ENCODE results near the gene MTCP1.

The MTCP1 gene

GRCh38 chrX:155053656-155054055 lies 17.3 kb downstream of the MTCP1 start:
- no peak for DNase-seq

GRCh38 chrX:155052738-155053498 lies 18.0 kb downstream of the MTCP1 start:
- DNase-seq: no peak

GRCh38 chrX:155048977-155049619 lies 21.8 kb downstream of the MTCP1 start:
- peak; percentile 1 for DNase-seq

GRCh38 chrX:155046811-155047528 lies 24.0 kb downstream of the MTCP1 start:
- no peak for DNase-seq

GRCh38 chrX:155046129-155046810 lies 24.7 kb downstream of the MTCP1 start:
- DNase-seq: no peak

GRCh38 chrX:155035688-155036087 lies 35.2 kb downstream of the MTCP1 start:
- DNase-seq: no peak

- DNase-seq: no peak
Observed at GRCh38 chrX:155031657-155032056, 39.3 kb downstream of the MTCP1 start.

- DNase-seq: no peak
Observed at GRCh38 chrX:155028877-155029291, 42.1 kb downstream of the MTCP1 start.

GRCh38 chrX:155028129-155028528 lies 42.8 kb downstream of the MTCP1 start:
- DNase-seq: no peak

- no peak for DNase-seq
Observed at GRCh38 chrX:155027509-155028066, 43.3 kb downstream of the MTCP1 start.

- DNase-seq: peak; percentile 91
Observed at GRCh38 chrX:155026727-155027508, 44.0 kb downstream of the MTCP1 start, which contains the start of gene FUNDC2. FUNDC2 (plus strand) TSS chrX:155026844; CDS start chrX:155026939, 95 bp downstream.

GRCh38 chrX:155026420-155026726 lies 44.6 kb downstream of the MTCP1 start:
- no peak for DNase-seq

GRCh38 chrX:155023907-155024833 lies 46.8 kb downstream of the MTCP1 start:
- no peak for DNase-seq

GRCh38 chrX:155022585-155022984 lies 48.4 kb downstream of the MTCP1 start, which contains the start of gene F8:
F8 (minus strand) TSS chrX:155022723; CDS start chrX:155022552, 171 bp downstream.
- DNase-seq: no peak

- DNase-seq: no peak
Observed at GRCh38 chrX:155020591-155020990, 50.3 kb downstream of the MTCP1 start.

Data from stimulated activated naive CD4-positive, alpha-beta T cell treated with Interleukin-2 at 50 U/mL for 16 hours (primary cell).